HG03442 (cell line): ENCODE measurements around the gene CNN1.
"Not testable (repeated sequence)": the region's sequence is repeated elsewhere in the genome, so short reads cannot be mapped to it uniquely, and the experiment has no call there.

ENCODE experiments used
- ATAC-seq: cut with Tn5 transposase; IDR thresholded peaks from one replicate; pipeline ENCODE4 v1.9.1; 2021; ENCODE audit warnings: mild to moderate bottlenecking, moderate library complexity; ENCODE audit not compliant: unreplicated experiment

Gene CNN1

DNA sequence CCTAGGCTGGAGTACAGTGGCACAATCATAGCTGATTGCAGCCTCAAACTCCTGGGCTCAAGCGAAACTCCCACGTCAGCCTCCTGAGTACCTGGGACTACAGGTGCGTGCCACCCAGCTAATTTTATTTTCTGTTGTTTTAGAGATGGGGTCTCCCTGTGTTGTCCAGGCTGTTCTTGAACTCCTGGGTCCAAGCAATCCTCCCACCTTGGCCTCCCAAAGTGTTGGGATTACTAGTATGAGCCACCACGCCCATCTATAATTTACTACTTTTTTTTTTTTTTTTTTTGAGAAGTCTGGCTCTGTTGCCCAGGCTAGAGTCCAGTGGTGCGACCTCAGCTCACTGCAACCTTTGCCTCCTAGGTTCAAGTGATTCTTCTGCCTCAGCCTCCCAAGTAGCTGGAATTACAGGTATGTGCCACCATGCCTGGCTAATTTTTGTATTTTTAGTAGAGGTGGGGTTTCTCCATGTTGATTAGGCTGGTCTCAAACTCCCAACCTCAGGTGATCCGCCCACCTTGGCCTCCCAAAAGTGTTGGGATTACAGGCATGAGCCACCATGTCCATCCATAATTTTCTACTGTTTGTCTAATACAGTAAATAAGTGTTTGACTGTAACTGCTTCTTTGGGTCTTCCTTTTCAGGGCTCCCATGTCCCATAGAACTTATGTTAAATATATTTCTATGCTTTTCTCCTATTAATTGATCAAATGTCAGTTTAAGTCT, 25.6 kb downstream of the CNN1 start:
- ATAC-seq, result not testable (repeated sequence)

DNA sequence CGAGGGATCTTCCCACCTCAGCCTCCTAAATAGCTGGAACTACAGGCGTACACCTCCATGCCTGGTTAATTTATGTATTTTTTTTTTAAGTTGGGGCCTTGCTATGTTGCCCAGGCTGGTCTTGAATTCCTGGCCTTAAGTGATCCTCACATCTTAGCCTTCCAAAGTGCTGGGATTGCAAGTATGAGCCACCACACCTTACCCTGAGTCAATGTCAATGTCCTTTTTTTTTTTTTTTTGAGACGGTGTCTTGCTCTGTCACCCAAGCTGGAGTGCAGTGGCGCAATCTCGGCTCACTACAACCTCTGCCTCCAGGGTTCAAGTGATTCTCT, 27.0 kb downstream of the CNN1 start:
- not testable (repeated sequence) for ATAC-seq

DNA sequence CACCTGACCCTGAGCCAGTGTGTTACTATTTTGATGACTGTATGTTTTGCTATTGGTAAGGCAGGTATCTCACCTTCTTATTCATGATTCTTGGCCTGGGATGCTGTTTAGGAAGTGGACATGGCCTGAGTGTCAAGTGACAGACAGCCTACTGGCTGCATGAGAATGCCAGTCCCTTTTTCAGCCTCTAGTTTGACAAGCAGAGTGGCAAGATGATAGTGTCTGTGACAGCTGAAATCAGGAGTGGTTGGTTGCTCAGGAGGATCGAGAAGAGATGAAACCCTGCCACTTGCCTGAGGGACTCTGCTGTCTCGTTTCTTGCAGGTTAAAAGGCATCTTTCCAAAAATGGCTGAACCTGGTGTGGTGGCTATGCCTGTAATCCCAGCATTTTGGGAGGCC, 27.5 kb downstream of the CNN1 start:
- ATAC-seq, result no peak

DNA sequence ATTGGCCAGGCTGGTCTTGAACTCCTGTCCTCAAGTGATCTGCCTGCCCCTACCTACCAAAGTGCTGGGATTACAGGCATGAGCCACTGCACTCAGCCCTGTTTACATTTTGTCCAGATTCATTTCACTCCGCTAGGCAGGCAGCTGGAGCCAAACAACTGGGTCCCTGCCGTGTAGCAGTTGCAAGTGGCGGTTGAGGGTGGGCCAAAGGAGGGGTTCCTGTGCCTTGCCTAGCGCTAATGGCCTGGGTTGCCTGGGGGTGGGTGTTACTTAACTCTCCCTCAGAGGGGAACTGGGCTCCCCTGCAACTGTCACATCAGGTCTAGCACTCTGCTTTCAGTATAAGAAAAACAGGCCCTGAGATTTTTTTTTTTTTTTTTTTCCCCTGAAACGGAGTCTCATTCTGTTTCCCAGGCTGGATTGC, 31.4 kb downstream of the CNN1 start:
- ATAC-seq, result no peak

DNA sequence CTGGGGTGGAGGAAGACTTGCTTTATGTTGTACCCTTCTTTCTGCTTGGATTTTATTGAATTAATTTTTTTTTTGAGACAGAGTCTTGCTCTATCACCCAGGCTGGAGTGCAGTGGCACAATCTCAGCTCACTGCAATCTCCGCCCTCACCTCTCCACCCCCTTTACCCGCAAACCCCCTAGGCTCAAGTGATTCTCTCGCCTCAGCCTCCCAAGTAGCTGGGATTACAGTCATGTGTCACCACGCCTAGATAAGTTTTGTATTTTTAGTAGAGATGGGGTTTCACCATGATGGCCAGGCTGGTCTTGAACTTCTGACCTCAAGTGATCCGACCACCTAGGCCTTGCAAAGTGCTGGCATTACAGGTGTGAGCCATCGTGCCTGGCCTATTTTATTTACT, 34.7 kb downstream of the CNN1 start:
- ATAC-seq, result not testable (repeated sequence)

DNA sequence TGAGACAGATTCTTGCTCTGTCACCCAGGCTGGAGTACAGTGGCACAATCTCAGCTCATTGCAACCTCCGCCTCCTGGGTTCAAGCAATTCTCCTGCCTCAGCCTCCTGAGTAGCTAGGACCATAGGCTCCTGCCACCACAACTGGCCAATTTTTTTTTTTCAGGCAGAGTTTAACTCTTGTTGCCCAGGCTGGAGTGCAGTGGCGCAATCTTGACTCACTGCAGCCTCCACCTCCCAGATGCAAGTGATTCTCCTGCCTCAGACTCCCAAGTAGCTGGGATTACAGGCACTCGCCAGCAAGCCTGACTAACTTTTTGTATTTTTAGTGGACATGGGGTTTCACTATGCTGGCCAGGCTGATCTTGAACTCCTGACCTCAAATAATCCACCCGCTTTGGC, 35.1 kb downstream of the CNN1 start:
- not testable (repeated sequence) for ATAC-seq

DNA sequence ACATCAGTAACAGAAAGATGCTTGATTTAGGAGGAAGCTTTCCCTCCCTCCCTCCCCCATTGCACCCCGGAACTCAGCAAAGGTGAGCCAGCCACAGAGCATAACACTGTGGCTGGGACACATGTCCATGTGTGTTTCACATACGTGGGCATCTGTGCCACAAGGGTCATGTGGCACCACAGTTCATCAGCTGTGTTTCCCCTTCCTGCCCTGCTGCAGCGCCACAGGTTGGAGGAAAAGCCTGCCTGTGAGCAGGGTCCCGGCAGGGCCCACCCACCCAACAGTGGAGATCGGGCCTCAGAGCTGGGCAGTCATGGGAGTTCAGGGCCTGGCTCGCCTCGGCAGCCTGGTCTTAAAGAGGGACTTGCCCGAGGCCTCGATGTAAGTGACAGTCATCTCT, 36.0 kb downstream of the CNN1 start:
- ATAC-seq, result no peak

DNA sequence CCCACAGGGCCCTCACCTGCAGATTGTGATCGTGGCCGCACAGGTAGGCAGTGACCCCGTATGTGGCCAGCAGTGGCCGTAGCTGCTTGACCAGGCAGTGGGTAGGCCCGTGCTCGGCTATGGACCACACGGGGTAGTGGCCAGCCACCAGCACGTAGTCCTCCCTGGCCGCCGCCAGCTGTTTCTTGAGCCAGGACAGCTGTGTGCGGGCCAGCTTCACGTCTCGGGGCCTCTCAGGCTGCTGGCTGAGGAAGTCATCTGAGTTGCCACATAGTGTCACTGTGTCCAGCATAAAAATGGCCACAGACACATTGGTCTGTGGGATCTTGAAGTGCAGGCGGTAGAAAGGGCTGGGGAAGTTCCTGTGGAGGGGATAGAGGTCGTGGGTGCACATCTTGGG, 37.6 kb downstream of the CNN1 start:
- no peak for ATAC-seq

DNA sequence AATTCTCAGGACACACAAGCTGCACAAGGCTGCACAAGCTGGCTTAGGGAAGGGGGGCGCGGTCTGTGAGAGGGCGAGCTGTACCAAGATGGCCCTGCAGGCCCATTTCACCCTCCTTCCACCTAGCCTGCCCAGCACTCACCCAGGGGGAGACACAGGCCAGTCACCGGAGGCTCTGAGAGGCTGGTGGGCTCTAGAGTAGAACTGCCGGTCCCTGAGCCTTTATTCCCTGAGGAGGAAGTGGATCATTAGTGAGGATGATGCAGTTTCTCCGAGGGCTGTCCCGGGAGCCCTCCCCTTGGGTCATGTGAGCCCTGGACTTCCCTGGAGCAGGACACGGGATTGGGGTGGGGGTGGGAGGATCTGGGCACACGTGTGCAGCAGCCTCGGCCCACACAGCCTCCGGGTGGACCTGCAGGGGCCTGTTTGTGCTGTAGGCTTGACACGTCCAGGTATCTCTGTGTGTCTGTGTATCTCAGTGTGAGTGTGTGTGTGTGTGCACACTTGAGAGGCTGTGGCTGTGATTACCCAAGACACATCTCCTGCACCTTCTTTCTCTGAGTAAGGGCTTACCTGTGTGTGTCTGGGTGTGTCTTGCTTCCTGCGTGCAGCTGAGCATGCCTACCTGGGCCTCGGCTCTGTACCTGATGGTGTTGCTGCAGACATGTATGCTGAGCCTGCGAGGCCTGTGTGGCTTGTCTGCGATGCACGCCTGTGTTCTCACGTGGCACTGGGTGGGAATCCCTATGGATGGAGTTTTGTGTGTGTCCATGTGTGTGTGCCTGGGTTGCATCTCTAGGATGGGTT, 39.0 kb downstream of the CNN1 start, which contains the start of gene ACP5:
ACP5 (minus strand) TSS at position 195 of the 807 bp plus-strand sequence. CDS start 328 bp downstream, outside the sequence.
- ATAC-seq, result no peak

DNA sequence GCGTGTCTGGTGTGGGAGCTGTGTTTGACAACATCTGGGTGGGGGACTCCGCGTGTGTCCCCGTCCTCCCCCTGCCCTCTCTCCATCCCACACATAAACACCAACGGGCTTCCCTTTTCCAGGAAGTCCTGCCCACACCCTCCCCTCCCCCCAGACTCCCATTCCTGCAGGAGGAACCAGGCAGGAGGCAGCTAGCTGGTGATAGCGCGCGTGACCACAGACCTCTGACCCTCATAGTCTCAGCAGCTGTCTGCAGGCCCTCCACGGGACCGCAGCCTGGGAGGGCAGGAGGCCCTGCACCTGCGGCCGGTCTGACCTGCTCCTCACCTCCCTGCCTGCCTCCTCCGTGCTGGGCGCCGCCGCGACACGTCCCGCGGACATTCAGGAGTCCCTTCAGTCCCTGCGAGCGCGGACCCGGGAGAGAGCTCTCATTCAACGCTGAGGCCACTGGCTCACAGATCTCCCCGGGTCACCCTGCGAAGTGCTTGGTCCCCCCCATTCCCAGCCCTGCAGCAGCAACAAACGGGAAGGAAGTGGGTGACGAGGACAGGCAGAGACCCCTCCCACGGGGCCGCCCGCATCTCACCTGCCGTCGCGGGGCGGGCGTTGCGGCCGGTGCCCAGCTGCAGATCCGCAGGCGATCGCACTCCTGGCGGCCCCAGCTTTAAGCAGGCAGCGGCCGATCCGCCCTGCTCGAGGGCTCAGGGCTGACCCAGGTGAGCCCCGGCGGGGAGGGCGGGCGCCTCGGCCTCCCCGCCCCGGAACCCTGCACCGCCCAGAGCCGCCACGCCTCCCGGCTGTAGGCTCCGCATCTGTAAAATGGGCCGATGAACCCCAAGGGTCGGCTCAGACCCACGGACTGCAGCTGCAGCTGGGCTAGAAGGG, 39.8 kb downstream of the CNN1 start:
- ATAC-seq, result no peak

DNA sequence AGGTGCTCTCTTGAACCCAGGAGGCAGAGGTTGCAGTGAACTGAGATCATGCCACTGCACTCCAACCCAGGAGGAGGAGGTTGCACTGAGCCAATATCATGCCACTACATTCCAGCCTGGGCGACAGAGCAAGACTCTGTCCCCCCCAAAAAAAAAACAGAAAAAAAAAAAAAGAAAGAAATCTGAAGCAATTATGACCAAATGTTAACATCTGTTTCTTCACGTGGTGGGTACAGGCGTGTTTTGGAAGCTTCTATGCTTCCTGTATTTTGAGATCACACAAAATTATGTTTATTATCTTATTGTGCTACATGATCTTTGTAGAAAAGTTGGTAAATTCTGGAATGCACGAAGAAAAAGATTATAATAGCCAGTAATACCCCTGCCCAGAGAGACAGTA, 41.5 kb downstream of the CNN1 start:
- no peak for ATAC-seq

DNA sequence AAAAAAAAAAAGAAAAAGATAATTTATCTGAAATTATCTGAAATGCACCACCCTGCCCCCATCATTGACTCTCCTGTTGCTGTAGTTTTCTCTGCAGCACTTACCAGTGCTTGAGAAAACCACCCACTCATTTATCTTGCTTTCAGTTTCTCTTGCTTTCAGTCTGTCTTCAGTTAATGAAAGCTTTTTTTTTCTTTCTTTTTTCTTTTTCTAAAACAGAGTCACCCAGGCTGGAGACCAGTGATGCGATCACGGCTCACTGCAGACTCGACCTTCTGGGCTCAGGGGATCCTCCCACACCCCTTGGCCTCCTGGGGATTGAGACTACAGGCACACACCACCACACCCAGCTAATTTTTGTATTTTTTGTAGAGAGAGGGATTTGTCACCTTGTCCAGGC, 43.1 kb downstream of the CNN1 start:
- ATAC-seq, result no peak

DNA sequence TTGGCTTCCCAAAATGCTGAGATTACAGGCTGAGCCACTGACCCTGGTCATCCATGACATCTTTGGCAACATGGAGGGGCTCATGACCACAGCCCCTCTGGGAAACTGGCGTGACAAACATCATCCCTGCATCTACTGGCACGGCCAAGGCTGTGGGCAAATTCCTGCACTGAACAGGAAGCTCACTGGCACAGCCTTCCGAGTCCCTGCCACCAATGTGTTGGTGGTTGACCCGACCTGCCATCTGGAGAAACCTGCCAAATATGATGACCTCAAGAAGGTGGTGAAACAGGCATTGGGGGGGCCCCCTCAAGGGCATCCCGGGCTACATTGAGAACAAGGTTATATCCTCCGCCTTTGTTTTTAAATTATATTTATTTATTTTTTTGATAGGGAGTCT, 47.7 kb downstream of the CNN1 start:
- no peak for ATAC-seq

DNA sequence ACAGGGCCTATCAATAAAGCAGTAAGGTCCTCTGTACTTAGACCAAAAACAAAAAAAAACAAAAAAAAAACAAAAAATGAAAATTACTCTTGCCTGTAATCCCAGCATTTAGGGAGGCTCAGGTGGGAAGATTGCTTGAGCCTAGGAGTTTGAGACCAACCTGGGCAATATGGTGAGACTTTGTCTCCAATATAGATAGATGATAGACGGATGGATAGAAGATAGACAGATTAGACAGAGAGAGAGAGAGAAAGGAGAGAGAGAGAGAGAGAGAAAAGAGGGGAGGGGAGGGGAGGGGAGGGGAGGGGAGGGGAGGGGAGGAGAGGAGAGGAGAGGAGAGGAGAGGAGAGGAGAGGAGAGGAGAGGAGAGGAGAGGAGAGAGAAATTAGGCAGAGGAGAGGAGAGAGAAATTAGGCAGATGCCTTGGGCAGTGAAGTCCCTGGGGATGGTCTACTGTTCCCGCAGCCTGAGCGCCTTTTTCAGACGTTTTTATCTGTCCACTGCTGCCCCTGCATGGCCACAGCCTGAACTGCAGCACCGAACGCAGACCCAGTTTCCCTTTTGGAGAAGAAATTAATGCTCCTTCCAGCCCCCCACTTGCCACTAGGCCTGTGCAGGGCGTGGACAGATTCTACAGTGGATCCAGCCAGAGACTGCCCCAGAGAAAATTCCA, 48.8 kb downstream of the CNN1 start:
- peak; percentile 39 for ATAC-seq

DNA sequence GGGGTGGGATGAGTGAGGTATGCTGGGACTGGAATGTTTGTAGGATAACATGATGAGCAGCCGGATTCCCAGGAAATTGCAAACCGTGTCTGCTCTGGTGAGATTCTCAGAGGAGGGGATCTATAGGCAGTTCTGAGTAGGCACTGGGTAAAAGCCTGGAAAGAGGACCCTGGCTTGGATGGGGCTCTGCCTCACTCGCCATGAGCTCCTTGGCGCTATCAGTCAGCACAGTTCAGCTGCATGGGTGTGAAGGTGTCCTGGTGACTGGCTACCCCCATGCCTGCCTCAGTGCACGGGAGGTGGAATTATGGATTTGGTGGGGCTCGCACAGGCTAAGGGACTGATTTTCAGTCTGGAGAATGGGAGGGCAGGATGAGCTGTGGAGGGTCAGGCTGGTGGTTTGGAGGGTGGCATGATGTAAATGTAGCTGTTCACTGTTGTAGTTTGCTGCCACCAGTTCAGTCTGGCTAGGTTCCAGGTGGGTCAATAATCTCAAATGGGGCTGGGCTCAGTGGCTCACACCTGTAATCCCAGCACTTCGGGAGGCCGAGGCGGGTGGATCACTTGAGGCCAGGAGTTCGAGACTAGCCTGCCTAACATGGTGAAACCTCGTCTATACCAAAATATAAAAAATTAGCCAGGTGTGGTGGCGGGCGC, 49.5 kb downstream of the CNN1 start:
- no peak for ATAC-seq

DNA sequence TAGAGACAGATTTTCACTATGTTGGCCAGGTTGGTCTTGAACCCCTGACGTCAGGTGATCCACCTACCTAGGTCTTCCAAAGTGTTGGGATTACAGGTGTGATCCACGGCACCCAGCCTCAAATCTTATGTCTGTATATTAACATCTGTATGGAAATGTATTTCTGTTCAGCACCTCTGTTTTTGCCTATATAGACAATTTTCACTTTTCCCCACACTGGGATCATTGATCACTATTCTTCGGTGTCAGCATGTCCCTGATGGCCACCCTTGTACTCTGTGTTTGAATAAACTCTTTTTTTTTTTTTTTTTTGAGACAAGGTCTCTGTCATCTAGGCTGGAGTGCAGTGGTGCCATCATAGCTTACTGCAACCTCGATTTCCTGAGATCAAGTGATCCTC, 55.4 kb downstream of the CNN1 start:
- ATAC-seq, result no peak

DNA sequence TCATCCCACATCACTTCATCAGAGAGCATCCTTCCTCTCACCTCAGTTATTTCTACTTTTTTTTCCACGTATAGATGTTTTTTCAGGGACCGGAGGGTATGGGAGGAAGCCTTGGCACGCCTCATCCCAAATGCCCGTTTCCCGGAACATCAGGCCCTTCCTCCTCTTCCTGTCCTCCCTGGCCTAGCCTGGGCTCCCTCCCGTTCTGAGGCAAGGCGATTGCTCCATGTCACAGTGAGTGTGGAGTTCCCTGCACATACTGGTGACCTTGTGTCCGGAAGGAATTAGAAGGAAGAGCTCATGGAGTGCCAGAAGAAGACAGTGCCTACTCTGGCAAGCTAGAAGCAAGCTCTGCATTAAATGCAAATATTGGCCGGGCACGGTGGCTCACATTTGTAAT, 57.5 kb downstream of the CNN1 start:
- ATAC-seq, result no peak

DNA sequence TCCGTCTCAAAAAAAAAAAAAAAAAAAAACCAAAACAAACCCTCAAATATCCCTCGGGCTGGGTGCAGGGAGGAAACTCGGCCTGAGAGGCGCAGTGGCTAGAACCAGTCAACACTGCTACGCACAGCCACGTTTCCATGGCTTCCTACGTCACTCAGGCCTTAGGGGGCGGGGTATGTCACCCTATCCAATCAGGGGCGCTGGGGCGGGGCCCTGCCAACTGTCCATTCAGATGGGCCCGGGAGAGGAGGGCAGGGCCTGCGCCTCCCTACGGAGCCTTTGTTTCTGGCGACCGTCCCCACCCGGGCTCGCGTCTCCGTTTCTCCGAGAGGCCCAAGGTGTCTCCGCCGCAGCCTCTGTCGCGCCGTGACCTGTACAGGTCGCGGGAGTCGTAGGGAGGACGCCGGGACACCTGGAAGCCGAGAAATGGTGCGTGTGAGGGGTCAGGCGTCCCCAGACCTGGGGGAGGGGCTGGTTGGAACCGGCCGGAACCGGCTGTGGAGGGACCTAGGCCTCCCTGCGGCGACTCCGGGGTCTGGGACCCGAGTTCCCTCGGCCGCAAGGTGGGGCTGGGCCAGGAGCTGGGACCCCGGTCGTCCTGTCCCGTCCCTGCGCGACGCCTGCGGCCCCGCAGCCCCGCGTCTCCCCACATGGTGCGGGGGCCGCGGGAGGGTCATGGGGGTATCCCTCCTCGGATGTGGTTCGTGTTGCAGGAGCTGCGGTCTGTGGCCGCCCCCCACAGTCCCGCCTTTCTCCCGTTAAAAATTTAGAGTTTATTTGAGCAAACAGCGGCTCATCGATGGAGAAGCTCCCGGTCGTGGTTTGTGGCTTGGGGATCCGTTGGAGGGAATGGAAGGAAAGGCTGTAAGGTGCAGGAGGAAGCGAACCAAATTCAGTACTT, 58.8 kb downstream of the CNN1 start, which contains the start of gene ZNF627:
ZNF627 (plus strand) TSS at position 282 of the 901 bp plus-strand sequence; CDS start at position 427, 145 bp downstream.
- peak; percentile 97 for ATAC-seq

DNA sequence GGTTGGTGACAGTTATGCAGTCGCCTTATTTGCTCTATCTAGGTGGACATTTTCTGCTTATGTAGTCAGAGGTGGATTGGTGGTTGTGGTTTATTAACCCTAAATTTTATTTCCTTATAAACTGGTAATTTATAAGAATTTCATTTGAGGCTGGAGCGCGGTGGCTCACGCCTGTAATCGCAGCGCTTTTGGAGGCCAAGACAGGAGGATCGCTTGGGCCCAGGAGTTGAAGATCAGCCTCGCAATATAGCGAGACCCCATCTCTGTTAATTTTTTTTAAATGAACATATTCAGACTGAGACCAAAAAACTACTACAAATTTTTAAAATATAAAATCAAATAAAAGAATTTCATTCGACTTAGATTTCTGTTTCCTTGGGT, 59.4 kb downstream of the CNN1 start:
- ATAC-seq, result no peak
